HG03432 (cell line): Measurements from ENCODE around the gene TPCN2.
"Not testable (repeated sequence)": the region's sequence is repeated elsewhere in the genome, so short reads cannot be mapped to it uniquely, and the experiment has no call there.

ENCODE experiments used
- ATAC-seq: cut with Tn5 transposase; IDR thresholded peaks from one replicate; pipeline ENCODE4 v1.9.1; 2021; ENCODE audit warnings: mild to moderate bottlenecking, moderate library complexity; ENCODE audit not compliant: unreplicated experiment

The TPCN2 gene

GRCh38 chr11:69048694-69049489, at the start of gene TPCN2:
TSS of gene TPCN2 (plus strand) at chr11:69048932. CDS start at chr11:69048998, 66 bp downstream.
- peak; percentile 82 for ATAC-seq

GRCh38 chr11:68999093-68999747, 49.5 kb upstream of the TPCN2 start:
- no peak for ATAC-seq

- ATAC-seq: not testable (repeated sequence)
Measured at GRCh38 chr11:68999748-69000355, 48.9 kb upstream of the TPCN2 start.

- no peak for ATAC-seq
Measured at GRCh38 chr11:69000391-69000790, 48.3 kb upstream of the TPCN2 start.

- no peak for ATAC-seq
Measured at GRCh38 chr11:69000831-69001242, 47.9 kb upstream of the TPCN2 start.

GRCh38 chr11:69001243-69002081, 47.3 kb upstream of the TPCN2 start:
- no peak for ATAC-seq

GRCh38 chr11:69002110-69002569, 46.6 kb upstream of the TPCN2 start:
- no peak for ATAC-seq

GRCh38 chr11:69002570-69003231, 46.0 kb upstream of the TPCN2 start:
- no peak for ATAC-seq

GRCh38 chr11:69003301-69003865, 45.3 kb upstream of the TPCN2 start:
- no peak for ATAC-seq

GRCh38 chr11:69003866-69004367, 44.8 kb upstream of the TPCN2 start:
- no peak for ATAC-seq

- ATAC-seq: no peak
Measured at GRCh38 chr11:69004411-69005182, 44.1 kb upstream of the TPCN2 start.

GRCh38 chr11:69005183-69005630, 43.5 kb upstream of the TPCN2 start:
- ATAC-seq: no peak

- ATAC-seq: no peak
Measured at GRCh38 chr11:69005631-69006368, 42.9 kb upstream of the TPCN2 start.

- no peak for ATAC-seq
Measured at GRCh38 chr11:69006816-69007215, 41.9 kb upstream of the TPCN2 start.

GRCh38 chr11:69007975-69008381, 40.8 kb upstream of the TPCN2 start:
- ATAC-seq: no peak

- no peak for ATAC-seq
Measured at GRCh38 chr11:69008737-69009440, 39.8 kb upstream of the TPCN2 start.

GRCh38 chr11:69009441-69010211, 39.1 kb upstream of the TPCN2 start:
- ATAC-seq: no peak
